ENCODE measurements around the gene HSD17B8. TPM values are rescaled to one million over a fixed set of nuclear protein-coding genes. Genes with fewer than 3 reads are reported as not detected.

The HSD17B8 gene
- total and polyA plus RNA-seq, 7 experiments from 2014 or later: 9.7 to 67.0 (median 19.2) TPM

DNA sequence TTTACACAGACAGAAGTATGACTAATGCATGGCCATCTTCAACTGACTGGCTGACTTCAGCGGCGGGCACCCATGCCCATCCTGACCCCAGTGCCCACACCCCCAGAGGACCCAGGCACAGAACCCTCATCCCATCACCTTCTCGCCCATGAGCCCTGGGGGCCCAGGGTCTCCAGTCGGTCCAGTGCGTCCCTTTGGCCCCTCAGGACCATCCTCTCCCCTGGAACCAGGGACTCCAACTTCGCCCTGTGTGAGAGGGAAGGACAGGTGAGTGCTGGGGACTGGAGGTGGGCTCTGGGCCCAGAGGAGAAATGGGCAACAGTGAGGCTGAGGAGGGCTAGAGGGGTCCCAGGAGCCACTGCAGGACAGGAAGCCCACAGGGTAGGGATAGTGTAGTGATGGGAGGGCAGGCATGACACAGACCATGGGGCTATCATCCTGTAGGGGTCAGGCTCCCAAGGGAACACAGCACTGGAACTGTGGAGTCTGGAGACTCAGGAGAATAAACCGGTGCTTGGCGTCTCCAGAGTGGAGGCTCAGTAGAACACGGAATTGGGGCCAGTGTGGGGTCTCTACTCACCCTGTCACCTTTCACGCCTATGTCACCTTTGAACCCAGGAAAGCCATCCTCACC is 28.9 kb upstream of the HSD17B8 start:
- CTCF ChIA-PET: no interaction called here
- H3K27me3 ChIP-seq (ENCODE audit: control insufficient read depth in 2 of 2, insufficient read depth in 2 of 2, low read length in 2 of 2): no peaks in the 10 kb centered on the region
- no peak for DNase-seq

DNA sequence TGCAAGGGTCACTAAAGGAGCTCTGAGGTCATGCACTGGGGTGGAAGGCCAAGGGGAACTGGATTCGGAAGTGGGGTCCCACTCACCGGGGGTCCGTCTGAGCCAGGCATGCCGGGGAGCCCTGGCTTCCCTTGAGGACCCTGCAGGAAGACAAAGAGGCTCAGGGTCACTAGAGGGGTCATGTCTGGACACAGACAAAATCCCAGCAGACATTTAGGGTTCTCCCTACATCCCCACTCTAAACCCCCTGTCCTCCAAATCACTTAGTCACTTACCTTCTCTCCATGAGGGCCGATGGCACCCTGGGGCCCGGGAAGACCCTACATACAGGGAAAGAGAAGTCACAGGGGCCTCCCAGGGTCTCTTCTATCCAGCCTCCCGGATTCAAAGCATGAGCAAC is 27.5 kb upstream of the HSD17B8 start:
- Mint-ChIP-seq H3K4me3 (no peak overlapping the region), H3K27ac (no peak overlapping the region), H3K27me3 (no peaks in the 10 kb centered on the region), H3K4me1 (peaks cover 0 to 2% (median 0%) of the 10 kb centered on the region in 7 donors), H3K9me3 (peaks cover 0 to 2% (median 0%) of the 10 kb centered on the region in 11 donors), H3K36me3 (no peaks in the 10 kb centered on the region)
- Histone ChIP-seq H3K4me1 (ENCODE audit: control insufficient read depth in 2 of 2, insufficient read depth in 2 of 2, low read length in 2 of 2) (no peaks in the 10 kb centered on the region), H3K9me3 (ENCODE audit: control insufficient read depth in 2 of 3, low read length in 3 of 3) (no peaks in the 10 kb centered on the region), H3K4me3 (ENCODE audit: low read length) (no peak overlapping the region), H3K36me3 (ENCODE audit: control insufficient read depth in 2 of 3, insufficient read depth in 3 of 3, low read length in 3 of 3) (no peaks in the 10 kb centered on the region), H3K27me3 (ENCODE audit: control insufficient read depth in 2 of 2, insufficient read depth in 2 of 2, low read length in 2 of 2) (no peaks in the 10 kb centered on the region), H3K27ac (ENCODE audit: low read depth, low read length) (no peak overlapping the region)
- intact Hi-C loops (cut with micrococcal nuclease): no loop called here
- ATAC-seq (no peak), DNase-seq (no peak)
- CTCF ChIA-PET: no interaction called here
- POLR2A ChIA-PET: no interaction called here

More for the DNA sequence above, 28.9 kb upstream of the HSD17B8 start:
- H3K9me3 ChIP-seq (ENCODE audit: control insufficient read depth in 2 of 3, low read length in 3 of 3): no peaks in the 10 kb centered on the region
- no peaks in the 10 kb centered on the region for H3K36me3 Mint-ChIP-seq
- no peak overlapping the region for H3K4me3 ChIP-seq (ENCODE audit: low read length)
- H3K4me3 Mint-ChIP-seq: no peak overlapping the region
- POLR2A ChIA-PET: no interaction called here
- H3K27ac ChIP-seq (ENCODE audit: low read depth, low read length): no peak overlapping the region
- H3K9me3 Mint-ChIP-seq: peaks cover 0 to 2% (median 0%) of the 10 kb centered on the region in 11 donors
- no peak for ATAC-seq
- H3K4me1 Mint-ChIP-seq: peaks cover 0 to 2% (median 0%) of the 10 kb centered on the region in 7 donors
- H3K27me3 Mint-ChIP-seq: no peaks in the 10 kb centered on the region
- no peaks in the 10 kb centered on the region for H3K36me3 ChIP-seq (ENCODE audit: control insufficient read depth in 2 of 3, insufficient read depth in 3 of 3, low read length in 3 of 3)
- intact Hi-C loops (cut with micrococcal nuclease): no loop called here
- H3K27ac Mint-ChIP-seq: no peak overlapping the region
- H3K4me1 ChIP-seq (ENCODE audit: control insufficient read depth in 2 of 2, insufficient read depth in 2 of 2, low read length in 2 of 2): no peaks in the 10 kb centered on the region

DNA sequence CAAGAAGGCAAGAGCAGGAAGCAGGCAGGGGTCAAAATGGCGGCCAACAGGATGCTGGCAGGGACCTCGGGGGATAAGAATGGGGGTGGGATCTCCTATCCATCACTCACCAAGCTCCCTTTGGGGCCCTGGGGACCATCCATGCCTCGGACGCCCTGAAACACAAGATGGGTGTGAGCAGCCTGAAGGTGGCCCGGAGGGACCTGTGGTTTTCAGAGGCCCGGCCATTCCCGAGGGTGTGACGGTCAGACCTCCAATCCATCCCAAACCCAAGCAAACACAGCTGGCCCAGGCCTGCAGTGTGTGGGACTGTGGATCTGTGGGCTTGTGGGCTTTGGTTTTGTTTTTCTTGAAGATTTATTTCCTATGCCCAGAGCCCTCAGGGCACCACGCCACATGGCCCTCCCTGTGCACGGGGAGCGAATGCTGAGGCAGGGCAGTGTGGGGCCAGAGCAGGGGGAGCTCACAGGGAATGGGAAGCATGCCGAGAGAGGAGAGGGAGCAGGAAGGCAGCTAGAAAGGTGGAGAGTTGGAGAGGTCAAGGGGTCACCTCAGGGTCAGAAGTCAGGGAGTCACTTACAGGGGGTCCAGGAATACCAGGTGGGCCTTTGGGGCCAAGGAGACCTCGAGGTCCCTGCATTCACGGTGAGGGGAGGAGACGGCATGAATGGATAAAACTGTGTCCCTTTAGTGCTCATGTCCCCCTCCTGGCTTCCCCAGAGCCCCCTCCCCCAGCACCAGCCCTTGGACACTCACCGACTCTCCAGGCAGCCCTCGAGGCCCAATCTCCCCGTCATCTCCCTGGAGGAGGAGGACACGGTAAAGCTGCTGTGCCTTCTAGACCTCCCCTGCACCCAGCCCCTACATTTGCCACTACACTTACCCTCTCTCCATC is 26.7 kb upstream of the HSD17B8 start:
- ATAC-seq (no peak), DNase-seq (no peak)
- ChIA-PET POLR2A (interaction anchor here (0.7 kb wide), 1 partner anchor 31 kb away, joined by 3 read pairs; no protein-coding TSS in a partner anchor), CTCF (no interaction called here)
- Histone ChIP-seq H3K4me3 (ENCODE audit: low read length) (no peak overlapping the region), H3K36me3 (ENCODE audit: control insufficient read depth in 2 of 3, insufficient read depth in 3 of 3, low read length in 3 of 3) (no peaks in the 10 kb centered on the region), H3K4me1 (ENCODE audit: control insufficient read depth in 2 of 2, insufficient read depth in 2 of 2, low read length in 2 of 2) (peaks cover 1 to 2% of the 10 kb centered on the region in 2 donors), H3K9me3 (ENCODE audit: control insufficient read depth in 2 of 3, low read length in 3 of 3) (no peaks in the 10 kb centered on the region), H3K27ac (ENCODE audit: low read depth, low read length) (no peak overlapping the region), H3K27me3 (ENCODE audit: control insufficient read depth in 2 of 2, insufficient read depth in 2 of 2, low read length in 2 of 2) (no peaks in the 10 kb centered on the region)
- Mint-ChIP-seq H3K4me1 (peaks cover 3 to 4% (median 3%) of the 10 kb centered on the region in 7 donors), H3K36me3 (peaks cover 0 to 3% (median under 1%) of the 10 kb centered on the region in 5 donors), H3K27ac (no peak overlapping the region), H3K27me3 (no peaks in the 10 kb centered on the region), H3K4me3 (no peak overlapping the region), H3K9me3 (peaks cover 0 to 3% (median 2%) of the 10 kb centered on the region in 11 donors)
- intact Hi-C loops (cut with micrococcal nuclease): no loop called here

DNA sequence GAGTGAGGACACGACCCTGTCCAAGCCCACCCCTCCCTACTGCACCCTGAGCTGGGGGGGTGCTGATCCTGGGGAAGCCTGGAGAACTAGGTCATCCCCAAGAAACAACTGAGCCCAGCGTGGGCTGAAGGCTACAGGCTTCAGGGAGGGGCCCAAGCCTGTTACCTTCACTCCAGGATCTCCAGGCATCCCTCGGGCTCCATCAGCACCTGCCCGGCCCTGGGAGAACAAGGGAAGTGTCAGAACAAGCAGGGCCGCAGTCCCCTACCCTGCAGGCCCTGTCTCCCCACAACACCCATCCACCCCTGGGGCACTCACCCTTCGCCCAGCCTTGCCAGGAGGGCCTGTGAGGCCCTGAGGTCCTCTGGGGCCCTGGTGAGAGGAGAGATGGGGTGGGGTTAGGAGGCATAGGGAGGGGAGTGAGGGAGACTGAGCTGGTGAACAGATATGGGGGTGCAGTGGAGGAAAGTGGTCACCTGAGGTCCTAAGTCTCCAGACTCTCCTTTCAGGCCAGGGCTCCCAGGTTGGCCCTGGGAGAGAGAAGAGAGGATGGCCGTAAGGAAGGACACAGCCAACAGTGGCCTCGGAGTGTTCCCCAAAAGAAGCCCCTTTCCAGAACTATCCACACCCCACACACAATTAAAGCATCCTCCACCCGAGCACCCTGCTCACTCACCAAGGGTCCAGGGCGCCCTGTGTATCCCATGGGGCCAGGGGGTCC is 25.5 kb upstream of the HSD17B8 start:
- H3K36me3 ChIP-seq (ENCODE audit: control insufficient read depth in 2 of 3, insufficient read depth in 3 of 3, low read length in 3 of 3): no peaks in the 10 kb centered on the region
- intact Hi-C loops (cut with micrococcal nuclease): no loop called here
- Mint-ChIP-seq H3K4me1 (peaks cover 14 to 15% (median 15%) of the 10 kb centered on the region in 7 donors), H3K27ac (no peak overlapping the region), H3K27me3 (no peaks in the 10 kb centered on the region), H3K36me3 (peaks cover 0 to 14% (median 10%) of the 10 kb centered on the region in 5 donors), H3K9me3 (peaks cover 0 to 14% (median 11%) of the 10 kb centered on the region in 11 donors), H3K4me3 (no peak overlapping the region)
- H3K4me3 ChIP-seq (ENCODE audit: low read length): no peak overlapping the region
- DNase-seq (no peak), ATAC-seq (no peak)
- no peaks in the 10 kb centered on the region for H3K27me3 ChIP-seq (ENCODE audit: control insufficient read depth in 2 of 2, insufficient read depth in 2 of 2, low read length in 2 of 2)
- no peak overlapping the region for H3K27ac ChIP-seq (ENCODE audit: low read depth, low read length)
- ChIA-PET CTCF (no interaction called here), POLR2A (no interaction called here)
- H3K4me1 ChIP-seq (ENCODE audit: control insufficient read depth in 2 of 2, insufficient read depth in 2 of 2, low read length in 2 of 2): peaks cover 13% of the 10 kb centered on the region in 2 donors
- H3K9me3 ChIP-seq (ENCODE audit: control insufficient read depth in 2 of 3, low read length in 3 of 3): no peaks in the 10 kb centered on the region

DNA sequence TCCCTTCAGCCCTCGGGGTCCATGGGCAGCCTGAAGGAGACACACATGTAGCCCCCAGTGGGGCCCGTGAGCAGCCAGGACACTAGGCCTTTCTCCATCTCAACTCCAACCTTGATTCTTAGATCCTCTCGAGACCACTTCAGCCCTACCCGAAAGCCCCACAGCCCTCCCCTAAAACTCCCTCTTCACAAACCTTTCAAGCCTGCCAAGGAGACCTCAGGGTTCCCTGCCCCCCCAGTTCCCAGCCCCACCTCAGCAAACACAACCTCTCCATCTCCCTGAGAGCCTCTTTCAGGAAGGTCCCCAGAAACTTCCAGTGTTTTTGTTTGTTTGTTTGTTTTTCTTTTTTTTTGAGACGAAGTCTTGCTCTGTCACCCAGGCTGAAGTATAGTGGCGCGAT is 23.3 kb upstream of the HSD17B8 start:
- no peak for ATAC-seq
- no peak for DNase-seq
- Mint-ChIP-seq H3K36me3 (peaks cover 0 to 20% (median 11%) of the 10 kb centered on the region in 5 donors), H3K4me3 (no peak overlapping the region), H3K9me3 (peaks cover 0 to 14% (median 11%) of the 10 kb centered on the region in 11 donors), H3K27me3 (peaks cover 0 to 6% (median 0%) of the 10 kb centered on the region in 5 donors), H3K4me1 (peaks cover 17 to 25% (median 24%) of the 10 kb centered on the region in 7 donors), H3K27ac (peak overlapping the region in 4 of 9 donors; percentile 7 to 43 (median 24))
- ChIA-PET POLR2A (interaction anchor here (1.5 kb wide), 1 partner anchor 27 kb away, joined by 5 read pairs; the partner anchor contains the start of gene RING1), CTCF (no interaction called here)
- no peak overlapping the region for H3K27ac ChIP-seq (ENCODE audit: low read depth, low read length)
- H3K9me3 ChIP-seq (ENCODE audit: control insufficient read depth in 2 of 3, low read length in 3 of 3): no peaks in the 10 kb centered on the region
- H3K4me3 ChIP-seq (ENCODE audit: low read length): no peak overlapping the region
- no peaks in the 10 kb centered on the region for H3K27me3 ChIP-seq (ENCODE audit: control insufficient read depth in 2 of 2, insufficient read depth in 2 of 2, low read length in 2 of 2)
- H3K4me1 ChIP-seq (ENCODE audit: control insufficient read depth in 2 of 2, insufficient read depth in 2 of 2, low read length in 2 of 2): peaks cover 16 to 23% of the 10 kb centered on the region in 2 donors
- intact Hi-C loops (cut with micrococcal nuclease): no loop called here
- H3K36me3 ChIP-seq (ENCODE audit: control insufficient read depth in 2 of 3, insufficient read depth in 3 of 3, low read length in 3 of 3): no peaks in the 10 kb centered on the region

DNA sequence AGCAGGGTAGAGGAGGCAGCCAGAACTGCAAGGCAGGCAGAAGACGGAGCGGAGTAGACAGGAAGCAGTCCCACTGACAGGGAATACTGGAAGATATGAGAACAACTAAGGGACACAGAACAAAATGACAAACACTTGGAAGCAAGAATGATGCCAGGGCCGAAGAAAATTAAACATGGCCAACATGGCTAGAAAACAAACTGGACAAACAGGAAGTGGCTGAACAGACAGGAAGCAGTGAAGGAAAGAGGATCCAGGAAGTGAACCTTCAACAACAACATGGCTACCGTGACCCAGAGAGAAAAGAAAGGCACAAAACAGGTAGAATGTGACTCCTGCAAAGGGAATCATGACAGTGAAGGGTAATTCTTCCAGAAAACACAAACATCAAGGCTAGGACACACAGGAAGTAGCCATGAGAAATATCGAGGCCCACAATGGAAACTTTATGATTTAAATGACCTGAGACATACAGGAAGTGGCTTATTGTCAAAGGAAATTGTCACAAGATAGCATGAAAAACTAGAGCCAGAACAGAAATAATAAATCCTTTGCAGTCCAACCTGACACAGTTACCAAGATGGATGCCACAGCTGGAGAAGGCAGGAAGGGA is 21.3 kb upstream of the HSD17B8 start:
- Mint-ChIP-seq H3K9me3 (peaks cover 0 to 14% (median 11%) of the 10 kb centered on the region in 11 donors), H3K27me3 (peaks cover 3 to 18% (median 10%) of the 10 kb centered on the region in 5 donors), H3K4me3 (peak overlapping the region; percentile 48 to 79 (median 66)), H3K36me3 (peaks cover 3 to 20% (median 11%) of the 10 kb centered on the region in 5 donors), H3K27ac (peak overlapping the region; percentile 52 to 94 (median 90)), H3K4me1 (peaks cover 17 to 25% (median 24%) of the 10 kb centered on the region in 7 donors)
- no peak for ATAC-seq
- no peaks in the 10 kb centered on the region for H3K9me3 ChIP-seq (ENCODE audit: control insufficient read depth in 2 of 3, low read length in 3 of 3)
- H3K4me1 ChIP-seq (ENCODE audit: control insufficient read depth in 2 of 2, insufficient read depth in 2 of 2, low read length in 2 of 2): peaks cover 16 to 23% of the 10 kb centered on the region in 2 donors
- intact Hi-C loops (cut with micrococcal nuclease): loop anchor here (1.0 to 2.0 kb wide), 4 partner anchors 9 to 42 kb away; partner anchors contain the start of genes RXRB (in 2 of the 2), SLC39A7 (in 2 of the 2) and COL11A2 (in 1 of the 2)
- peak in 1 of 9 donors; percentile 23 for DNase-seq
- H3K4me3 ChIP-seq (ENCODE audit: low read length): peak overlapping the region; percentile 31
- H3K27me3 ChIP-seq (ENCODE audit: control insufficient read depth in 2 of 2, insufficient read depth in 2 of 2, low read length in 2 of 2): no peaks in the 10 kb centered on the region
- ChIA-PET POLR2A (interaction anchor here (0.6 to 2.5 kb wide), 12 partner anchors 9 to 1518 kb away, joined by 3 to 14 read pairs (median 4); partner anchors contain the start of genes COL11A2, GPANK1, RING1 and RPS18), CTCF (interaction anchor here (0.7 to 1.7 kb wide), 3 partner anchors 13 to 167 kb away, joined by 3 to 5 read pairs (median 4); no protein-coding TSS in a partner anchor)
- H3K36me3 ChIP-seq (ENCODE audit: control insufficient read depth in 2 of 3, insufficient read depth in 3 of 3, low read length in 3 of 3): no peaks in the 10 kb centered on the region
- H3K27ac ChIP-seq (ENCODE audit: low read depth, low read length): no peak overlapping the region

Measured in naive thymus-derived CD4-positive, alpha-beta T cell (primary cell).